Amniotic stem cell (primary cell): ENCODE data around the gene DCAF15.

Source experiments
- DNase-seq: peaks from one replicate; lab custom pipeline; 2025; lab: John Stamatoyannopoulos, UW

Gene DCAF15

GRCh38 chr19:13931391-13932148 lies 20.7 kb upstream of the DCAF15 start:
- no peak for DNase-seq

DNA sequence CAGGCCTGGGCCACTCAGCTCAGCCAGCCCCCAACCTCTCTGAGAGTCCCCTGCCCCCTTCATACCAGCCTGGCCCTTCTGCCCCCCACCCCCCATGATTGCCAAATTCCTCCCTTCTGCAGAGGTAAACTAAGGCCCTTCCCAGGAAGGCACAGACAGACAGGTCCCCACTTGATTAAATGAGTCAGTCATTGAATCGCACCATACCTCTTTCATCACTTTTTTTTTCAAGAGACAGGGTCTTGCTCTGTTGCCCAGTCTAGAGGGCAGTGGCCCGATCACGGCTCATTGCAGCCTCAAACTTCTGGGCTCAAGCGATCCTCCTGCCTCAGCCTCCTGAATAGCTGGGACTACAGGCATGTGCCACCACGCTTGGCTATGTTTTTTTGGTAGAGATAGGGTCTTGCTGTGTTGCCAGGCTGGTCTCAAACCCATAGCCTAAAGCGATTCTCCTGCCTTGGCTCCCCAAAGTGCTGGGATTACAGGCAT lies 20.1 kb upstream of the DCAF15 start:
- no peak for DNase-seq

GRCh38 chr19:13932911-13933393 lies 19.4 kb upstream of the DCAF15 start:
- no peak for DNase-seq

GRCh38 chr19:13934785-13935109 lies 17.6 kb upstream of the DCAF15 start:
- no peak for DNase-seq

GRCh38 chr19:13935765-13936510 lies 16.4 kb upstream of the DCAF15 start:
- no peak for DNase-seq

DNA sequence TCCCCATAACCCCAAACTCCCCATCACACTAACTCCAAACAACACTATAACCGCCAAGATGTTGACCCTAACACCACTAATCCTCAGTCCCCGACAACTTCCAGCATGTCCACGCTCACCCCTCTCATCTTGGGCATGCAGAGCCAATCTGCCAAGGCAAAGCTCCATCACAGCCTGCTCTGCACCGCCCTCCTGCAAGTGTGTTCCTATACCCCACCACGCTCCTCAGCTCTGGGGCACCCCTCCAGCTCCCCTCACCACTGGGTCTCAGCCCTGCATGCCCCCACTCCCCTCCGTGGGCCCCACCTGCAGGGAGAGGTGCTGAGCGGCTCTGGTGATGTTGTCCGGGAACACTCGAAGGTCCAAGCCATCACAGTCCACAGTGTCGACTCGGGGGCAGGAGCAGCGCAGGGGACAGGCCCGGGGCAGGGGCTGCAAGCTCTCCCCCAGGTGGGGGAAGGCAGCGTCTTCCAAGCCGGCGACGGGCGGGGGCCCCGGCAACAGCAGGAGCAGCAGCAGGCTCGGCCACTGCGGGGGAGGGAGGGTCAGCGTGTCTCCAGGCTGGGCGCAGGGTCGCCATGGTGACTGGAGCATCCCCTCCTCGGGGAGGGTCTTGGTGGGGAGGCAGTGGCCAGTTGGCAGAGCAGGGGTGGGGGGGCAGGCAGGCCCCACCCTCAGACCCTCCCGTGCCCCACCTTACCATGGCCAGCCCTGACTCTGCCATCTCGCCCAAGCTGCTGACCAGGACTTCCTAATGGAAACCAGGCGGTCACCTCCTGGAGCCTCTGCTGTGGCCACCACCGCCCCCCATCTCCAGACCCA lies 14.6 kb upstream of the DCAF15 start:
- DNase-seq = no peak

GRCh38 chr19:13938301-13939064 lies 13.8 kb upstream of the DCAF15 start, which contains the start of gene PODNL1:
Gene PODNL1 (minus strand): TSS chr19:13938417. CDS start chr19:13938181, 236 bp downstream.
- DNase-seq = peak; percentile 33

DNA sequence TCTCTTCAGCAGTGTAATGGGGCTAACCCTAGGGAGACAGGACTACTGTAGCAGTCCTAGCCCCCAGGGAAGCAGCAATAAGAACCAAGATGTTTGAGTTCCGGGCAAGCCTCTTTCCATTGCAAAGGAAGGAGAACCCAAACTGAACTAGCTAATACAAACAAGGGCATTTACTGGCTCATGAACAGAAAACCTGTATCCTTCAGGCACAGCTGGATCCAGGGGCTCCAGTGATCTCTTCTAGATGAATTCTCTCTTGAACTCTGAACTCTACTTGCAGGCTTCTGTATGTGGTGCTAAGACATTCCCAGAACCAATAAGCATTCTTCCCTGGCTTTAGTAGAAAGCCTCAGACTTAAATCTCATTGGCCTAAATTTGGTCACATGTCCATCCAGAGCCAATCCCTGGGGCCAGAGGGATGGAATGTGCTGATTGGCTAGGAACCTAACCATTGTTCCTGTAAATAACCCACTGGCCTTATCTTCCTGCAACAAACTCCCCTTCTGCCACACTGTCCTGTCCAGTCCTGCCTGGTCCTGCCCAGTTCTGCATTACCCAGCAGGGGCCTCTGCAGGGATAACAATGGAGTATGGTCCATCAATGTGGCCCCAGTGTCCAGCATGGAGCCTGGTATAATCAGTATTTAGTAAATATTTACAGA lies 10.2 kb upstream of the DCAF15 start:
- no peak for DNase-seq

DNA sequence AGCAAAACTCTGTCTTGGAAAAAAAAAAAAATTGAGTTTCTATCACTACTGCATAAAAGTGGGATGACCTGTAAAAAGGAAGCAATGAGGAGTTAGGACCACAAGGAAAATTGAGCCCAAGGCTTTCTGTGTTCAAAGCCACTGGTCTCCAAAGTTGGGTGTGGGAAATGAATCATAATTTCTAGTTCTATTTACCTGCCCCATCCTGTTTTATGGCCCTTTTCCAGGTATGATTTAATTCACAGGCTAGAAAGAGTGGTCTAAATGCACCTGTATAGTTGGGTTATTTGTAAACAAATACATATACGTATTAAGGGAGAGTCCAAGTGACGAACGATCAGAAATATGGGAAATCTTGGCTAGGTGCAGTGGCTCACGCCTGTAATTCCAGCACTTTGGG lies 5.9 kb upstream of the DCAF15 start:
- DNase-seq = no peak

DNA sequence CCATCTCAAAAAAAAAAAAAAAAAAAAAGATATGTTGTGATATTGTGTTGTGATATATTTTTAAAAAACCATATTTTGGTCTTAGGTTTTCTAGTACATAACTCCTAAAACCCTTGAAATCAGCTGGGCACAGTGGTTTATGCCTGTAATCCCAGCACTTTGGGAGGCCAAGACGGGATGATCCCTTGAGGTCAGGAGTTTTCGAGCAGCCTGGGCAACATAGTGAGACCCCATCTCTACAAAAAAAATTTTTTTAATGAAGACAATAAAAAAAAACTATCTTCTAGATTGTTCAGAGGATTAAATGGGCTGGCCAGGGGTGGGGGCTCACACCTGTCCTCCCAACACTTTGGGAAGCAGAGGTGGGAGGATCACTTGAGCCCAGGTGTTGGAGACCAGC lies 1.3 kb upstream of the DCAF15 start:
- DNase-seq = no peak

DNA sequence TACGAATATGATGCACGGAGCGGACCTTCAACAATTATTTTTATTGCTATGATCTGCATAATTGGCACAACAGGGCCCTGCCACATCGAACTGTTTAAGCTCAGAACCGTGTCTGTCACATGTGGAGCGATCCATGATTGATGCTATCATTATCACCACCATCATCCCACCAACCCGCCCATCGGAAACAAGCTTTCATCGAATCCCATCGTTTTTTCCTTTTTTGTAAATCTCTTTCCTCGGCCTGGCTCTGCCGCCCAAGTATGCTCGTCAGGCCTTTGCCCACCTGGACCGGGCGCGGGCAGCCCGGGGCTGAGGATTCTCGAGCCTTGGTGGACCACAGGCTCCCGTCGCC lies 533 bp upstream of the DCAF15 start:
- no peak for DNase-seq

- DNase-seq = peak; percentile 7
Measured at GRCh38 chr19:13952931-13953531, 722 bp downstream of the DCAF15 start.

GRCh38 chr19:13954185-13954584 lies 1.9 kb downstream of the DCAF15 start:
- no peak for DNase-seq

- no peak for DNase-seq
Measured at GRCh38 chr19:13955662-13956364, 3.5 kb downstream of the DCAF15 start.

GRCh38 chr19:13956365-13956744 lies 4.0 kb downstream of the DCAF15 start:
- no peak for DNase-seq

DNA sequence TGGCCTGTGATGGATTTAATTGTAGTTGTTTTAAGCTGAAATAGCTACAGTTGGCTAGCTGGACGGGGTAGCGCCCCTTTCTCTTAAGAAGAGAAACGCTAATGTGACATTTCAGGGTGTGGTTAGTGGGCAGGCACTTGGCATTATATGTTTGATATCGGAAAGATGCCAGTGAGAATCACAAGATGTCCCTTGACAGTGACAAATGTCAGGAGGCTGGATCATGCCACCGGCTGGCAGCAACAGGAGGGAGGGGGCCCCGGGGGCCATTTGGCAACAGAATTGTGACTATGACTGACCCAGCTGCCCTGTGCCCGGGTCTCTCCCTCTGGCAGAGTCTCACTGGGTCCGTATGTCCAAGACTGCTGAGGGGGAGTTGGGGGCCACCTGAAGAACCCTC lies 4.7 kb downstream of the DCAF15 start:
- no peak for DNase-seq

- DNase-seq = no peak
Measured at GRCh38 chr19:13958043-13958442, 5.7 kb downstream of the DCAF15 start.

GRCh38 chr19:13959141-13959961 lies 7.0 kb downstream of the DCAF15 start:
- no peak for DNase-seq
